Renal cortical epithelial cell (primary cell): ENCODE data around the gene SETBP1. TPM values are rescaled to one million over a fixed set of nuclear protein-coding genes. Genes with fewer than 3 reads are reported as not detected.

Experiments
- DNase-seq: peaks from one replicate; pipeline ENCODE4 v3.0.0-alpha.2; 2011; ENCODE audit warnings: low read depth
- total RNA-seq: library from RNA; depleted of rRNA; stranded (reverse); fragments of >200 nt; gene quantifications from 2 replicates; pipeline ENCODE4 v1.2.3, GENCODE V29; 2014

SETBP1 gene
- total RNA-seq, 1 donor from 2014 or later, result 17.9 TPM

- DNase-seq, result peak; percentile 61
Observed at GRCh38 chr18:44679056-44679913, 1.4 kb upstream of the SETBP1 start.

GRCh38 chr18:44679914-44680272 lies 795 bp upstream of the SETBP1 start:
- DNase-seq, result no peak

- no peak for DNase-seq
Observed at GRCh38 chr18:44681076-44681970, 635 bp downstream of the SETBP1 start.

- no peak for DNase-seq
Observed at GRCh38 chr18:44682201-44682870, 1.6 kb downstream of the SETBP1 start.

- peak; percentile 38 for DNase-seq
Observed at GRCh38 chr18:44682871-44683221, 2.2 kb downstream of the SETBP1 start.

GRCh38 chr18:44683556-44683955 lies 2.9 kb downstream of the SETBP1 start:
- no peak for DNase-seq

GRCh38 chr18:44685296-44685695 lies 4.6 kb downstream of the SETBP1 start:
- no peak for DNase-seq

GRCh38 chr18:44686156-44686555 lies 5.5 kb downstream of the SETBP1 start:
- DNase-seq, result no peak

- DNase-seq, result no peak
Observed at GRCh38 chr18:44687421-44687820, 6.7 kb downstream of the SETBP1 start.

- DNase-seq, result no peak
Observed at GRCh38 chr18:44689736-44690135, 9.0 kb downstream of the SETBP1 start.

GRCh38 chr18:44691148-44691925 lies 10.6 kb downstream of the SETBP1 start:
- DNase-seq, result peak; percentile 82

- DNase-seq, result peak; percentile 84
Observed at GRCh38 chr18:44693030-44693784, 12.5 kb downstream of the SETBP1 start.

GRCh38 chr18:44695503-44695902 lies 14.8 kb downstream of the SETBP1 start:
- DNase-seq, result no peak

GRCh38 chr18:44696892-44697291 lies 16.2 kb downstream of the SETBP1 start:
- DNase-seq, result peak; percentile 64

GRCh38 chr18:44697315-44697714 lies 16.6 kb downstream of the SETBP1 start:
- DNase-seq, result no peak

GRCh38 chr18:44698518-44698917 lies 17.8 kb downstream of the SETBP1 start:
- DNase-seq, result no peak

GRCh38 chr18:44699572-44700261 lies 19.0 kb downstream of the SETBP1 start:
- DNase-seq, result no peak

GRCh38 chr18:44700652-44701051 lies 20.0 kb downstream of the SETBP1 start:
- DNase-seq, result peak; percentile 81

GRCh38 chr18:44701227-44701626 lies 20.5 kb downstream of the SETBP1 start:
- DNase-seq, result no peak

- no peak for DNase-seq
Observed at GRCh38 chr18:44702594-44702993, 21.9 kb downstream of the SETBP1 start.
